COLO668 (cell line): Measurements from ENCODE around the gene RBM4B.
"Not testable (repeated sequence)": the region's sequence is repeated elsewhere in the genome, so short reads cannot be mapped to it uniquely, and the experiment has no call there.

ENCODE experiments used
- DNase-seq: peaks from one replicate; lab custom pipeline; 2025; ENCODE audit not compliant: unreplicated experiment; lab: John Stamatoyannopoulos, UW

RBM4B gene

GRCh38 chr11:66643745-66644437 lies 33.8 kb downstream of the RBM4B start:
- DNase-seq, result no peak

DNA sequence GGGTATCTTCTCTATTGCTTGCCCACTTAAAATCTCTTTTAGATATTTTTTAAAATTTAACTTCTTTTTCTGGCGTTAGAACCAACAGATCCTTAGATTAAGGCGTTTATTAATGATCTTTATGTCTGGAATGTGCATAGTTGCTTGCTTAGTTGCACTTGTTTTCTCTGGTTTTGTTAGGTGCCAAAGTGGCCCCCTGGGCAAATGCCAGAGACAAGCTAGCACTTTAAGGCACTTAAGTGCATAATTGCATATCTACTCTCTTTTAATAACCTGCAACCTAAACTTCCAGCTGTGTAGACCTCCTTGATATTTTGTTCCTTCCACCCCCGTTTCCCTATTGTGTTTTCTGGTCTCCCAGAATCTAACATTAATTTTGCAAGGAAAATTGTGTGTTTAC lies 35.9 kb downstream of the RBM4B start:
- no peak for DNase-seq

GRCh38 chr11:66639814-66640340 lies 37.8 kb downstream of the RBM4B start:
- not testable (repeated sequence) for DNase-seq

GRCh38 chr11:66639066-66639813 lies 38.4 kb downstream of the RBM4B start:
- DNase-seq, result peak; percentile 46

GRCh38 chr11:66638177-66639065 lies 39.3 kb downstream of the RBM4B start, which contains the start of gene RBM4:
RBM4 (plus strand) TSS chr11:66638703; CDS start chr11:66639712, 1,009 bp downstream.
- peak; percentile 98 for DNase-seq

DNA sequence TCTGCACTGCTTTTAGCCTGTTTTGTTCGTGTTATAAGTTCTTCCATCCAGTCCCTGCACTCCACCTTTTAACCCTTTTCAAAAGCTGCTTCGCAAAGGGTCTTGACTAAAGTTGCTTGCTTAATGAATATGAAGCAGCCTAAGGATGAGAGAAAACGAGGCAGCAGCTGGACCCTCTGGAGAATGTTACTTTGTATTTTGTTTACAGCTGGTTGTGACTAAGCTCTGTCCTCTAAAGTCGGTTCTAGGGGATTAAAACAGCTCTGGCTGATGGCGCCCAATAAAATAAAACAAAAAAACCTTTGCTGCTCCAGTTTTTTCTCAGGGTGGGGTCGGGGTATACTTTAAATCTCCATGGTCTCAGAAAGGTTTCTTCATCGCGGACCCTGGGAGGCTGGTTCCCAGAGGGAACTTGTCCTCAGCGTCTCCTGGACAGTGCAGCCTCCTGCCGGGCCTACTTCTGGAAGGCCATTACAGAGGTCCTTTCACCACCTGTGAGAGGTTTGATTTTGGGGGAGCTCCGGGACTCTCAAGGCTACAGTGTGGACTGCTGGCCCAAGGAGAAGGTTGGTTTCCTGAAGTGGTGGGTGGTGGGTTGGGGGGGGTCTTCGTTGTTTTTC lies 40.0 kb downstream of the RBM4B start:
- DNase-seq, result peak; percentile 35

DNA sequence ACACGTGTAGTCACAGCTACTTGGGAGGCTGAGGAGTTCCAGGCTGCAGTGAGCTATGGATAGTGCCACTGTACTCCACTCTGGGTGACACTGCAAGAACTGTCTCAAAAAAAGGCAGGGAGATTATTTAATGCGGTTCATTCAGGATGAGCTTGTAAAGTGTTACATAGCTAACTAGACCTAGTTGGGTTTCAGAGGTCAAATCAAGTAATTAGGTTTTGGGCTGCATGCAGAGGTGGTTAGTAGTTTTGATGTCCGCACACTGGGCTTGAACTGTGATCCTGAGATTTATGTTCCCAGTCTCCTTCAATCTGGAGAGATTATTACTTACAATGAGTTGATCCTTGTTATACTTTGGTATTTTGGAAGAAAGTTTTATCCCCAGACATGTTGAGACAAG lies 41.3 kb downstream of the RBM4B start:
- no peak for DNase-seq

DNA sequence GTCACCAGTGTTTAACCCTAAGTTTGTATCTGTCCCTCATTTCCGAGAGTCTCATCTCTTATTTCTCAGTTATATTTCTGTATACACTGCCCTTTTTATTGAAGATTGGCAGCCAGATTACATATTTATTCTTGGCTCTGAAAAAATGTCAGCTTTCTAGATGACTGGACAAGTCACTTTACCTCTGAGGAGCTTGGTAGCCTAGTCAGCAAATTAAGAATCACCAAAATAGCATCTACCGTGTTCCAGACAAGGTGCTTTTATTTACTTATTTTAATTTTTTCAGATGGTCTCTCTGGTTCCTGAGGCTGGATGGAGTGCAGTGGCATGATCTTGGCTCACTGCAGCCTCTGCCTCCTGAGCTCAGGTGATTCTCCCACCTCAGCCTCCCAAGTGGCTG lies 44.7 kb downstream of the RBM4B start:
- no peak for DNase-seq

- DNase-seq, result no peak
These were observed 45.8 kb downstream of the RBM4B start for GRCh38 chr11:66631883-66632282.

DNA sequence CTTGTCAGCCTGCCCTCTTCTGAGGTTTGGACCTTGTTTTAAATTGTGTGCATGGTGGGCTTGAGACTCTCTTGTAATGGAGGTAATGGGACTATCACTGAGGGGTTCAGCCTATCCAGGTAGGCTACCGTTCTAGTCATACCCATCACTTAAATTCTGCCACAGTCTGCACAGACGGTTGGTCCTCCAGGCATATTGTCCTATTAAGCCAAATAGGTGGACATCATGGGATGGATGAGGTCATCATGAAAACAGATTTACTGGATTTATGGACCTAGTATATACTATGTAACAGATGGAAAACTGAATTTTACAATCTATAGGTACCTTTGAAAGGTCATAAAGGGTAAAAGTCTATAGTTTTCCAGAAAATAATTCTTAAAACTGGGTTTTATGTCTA lies 48.3 kb downstream of the RBM4B start:
- DNase-seq, result no peak

DNA sequence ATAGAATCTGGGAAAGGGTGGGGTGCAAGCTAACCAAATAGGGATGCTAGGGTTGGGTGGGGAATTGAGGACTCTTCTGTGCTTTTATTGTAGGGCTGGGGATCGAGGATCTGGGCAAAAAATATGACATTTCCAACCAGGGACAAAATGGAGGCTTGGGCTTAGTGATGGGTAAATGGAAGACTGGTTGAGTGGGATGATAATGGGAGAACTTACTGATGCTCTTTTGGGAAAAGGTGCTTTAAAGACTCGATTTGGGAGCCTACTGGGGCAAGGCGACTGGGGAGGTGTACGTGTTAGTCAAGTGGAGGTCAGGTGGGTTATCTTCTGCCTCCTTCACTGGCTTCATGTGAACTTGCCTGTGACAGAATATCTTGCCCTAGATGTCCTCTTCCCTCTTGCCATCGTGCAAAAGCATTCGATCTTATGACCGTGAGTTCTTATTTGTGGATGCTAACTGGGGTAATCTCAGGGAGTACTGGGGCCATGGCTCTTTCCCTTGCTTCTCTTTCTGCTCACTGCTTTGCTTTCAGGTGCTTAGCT lies 49.6 kb downstream of the RBM4B start:
- no peak for DNase-seq

DNA sequence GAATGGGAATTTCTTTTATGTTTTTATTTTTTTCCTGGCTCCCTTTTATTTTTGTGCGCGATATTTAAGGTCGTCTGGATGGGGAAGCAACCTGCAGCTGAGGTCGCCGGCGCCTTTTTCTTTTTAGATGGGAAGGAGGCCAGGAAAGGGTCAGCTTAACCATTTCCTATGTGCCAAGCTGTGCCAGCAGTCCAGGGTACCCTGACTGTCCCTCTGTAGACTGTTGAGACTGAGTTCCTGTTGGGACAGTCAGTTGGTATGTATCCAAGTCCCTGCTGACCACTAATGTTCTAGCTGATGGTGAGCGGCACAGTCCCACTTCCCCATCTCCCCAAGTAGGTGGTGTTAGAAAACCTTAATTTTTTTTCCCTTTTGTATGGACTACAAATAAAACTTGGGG lies 50.8 kb downstream of the RBM4B start:
- DNase-seq, result no peak

- DNase-seq, result no peak
These were observed 51.3 kb downstream of the RBM4B start for GRCh38 chr11:66626382-66626781.

GRCh38 chr11:66625752-66626149 lies 51.9 kb downstream of the RBM4B start:
- DNase-seq, result no peak

GRCh38 chr11:66625041-66625751 lies 52.5 kb downstream of the RBM4B start:
- DNase-seq, result no peak

GRCh38 chr11:66624450-66624849 lies 53.2 kb downstream of the RBM4B start:
- no peak for DNase-seq

DNA sequence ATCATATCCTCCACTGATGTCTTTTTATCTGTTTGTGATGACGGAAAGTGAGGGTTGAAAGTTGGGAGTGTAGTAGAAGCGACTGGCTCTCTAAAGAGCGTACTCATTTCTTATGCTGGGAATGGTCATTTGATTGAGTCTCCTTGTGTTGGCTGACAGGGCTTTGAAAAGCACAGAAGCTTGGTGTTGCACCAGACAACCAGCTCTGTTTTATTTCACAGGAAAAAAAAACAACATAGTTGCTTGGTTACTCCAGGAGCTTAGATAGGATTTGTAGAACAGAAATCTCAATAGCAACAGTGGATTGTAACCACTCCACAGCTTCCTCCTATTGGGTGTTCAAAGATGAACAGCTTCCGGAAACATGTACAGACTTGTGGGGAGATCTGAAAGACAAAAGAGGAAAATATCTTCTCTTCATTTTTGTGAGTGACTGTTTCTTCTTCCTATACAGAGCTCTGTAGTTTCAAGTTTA lies 58.6 kb downstream of the RBM4B start:
- DNase-seq, result peak; percentile 10

GRCh38 chr11:66617155-66617834 lies 60.4 kb downstream of the RBM4B start:
- peak; percentile 84 for DNase-seq
